ENCODE data around the gene STARD5. TPM values are rescaled to one million over a fixed set of nuclear protein-coding genes. Genes with fewer than 3 reads are reported as not detected.

STARD5 gene
- total and polyA plus RNA-seq, 9 of the 15 experiments (the other 6 are each of a cell fraction or from before 2014, with no cell fraction given) = 1.7 to 5.7 (median 2.2) TPM

- no peak for TF ChIP-seq MAFG (tag; conservative IDR thresholded peaks at IDR 0.05)
- TF ChIP-seq BDP1 (IDR thresholded peaks at IDR 0.05; ENCODE audit: insufficient read depth, insufficient read length) = no peak
- 0 out of 2 replicates have a peak, but pooled peaks have one; percentile 28 for TF ChIP-seq EP300 (IDR thresholded peaks at IDR 0.05; ENCODE audit: low read length)
- TF ChIP-seq KAT8 (IDR thresholded peaks at IDR 0.05; ENCODE audit: low read depth) = no peak
- no peak for TF ChIP-seq SREBF1 (IDR thresholded peaks at IDR 0.05; ENCODE audit: borderline replicate concordance, low read depth, low read length)
- TF ChIP-seq ARHGAP35 (IDR thresholded peaks at IDR 0.05; ENCODE audit: partially characterized antibody) = no peak
- no peak for TF ChIP-seq HIVEP1 (CRISPR knock-in tag; IDR thresholded peaks at IDR 0.05)
- no peak for TF ChIP-seq STAT5A (IDR thresholded peaks at IDR 0.05; ENCODE audit: borderline replicate concordance, low read length)
- TF ChIP-seq NCOR1 (IDR thresholded peaks at IDR 0.05) = no peak
- no peak for TF ChIP-seq RFX1 (IDR thresholded peaks at IDR 0.05)
- TF ChIP-seq, protein P1, sequence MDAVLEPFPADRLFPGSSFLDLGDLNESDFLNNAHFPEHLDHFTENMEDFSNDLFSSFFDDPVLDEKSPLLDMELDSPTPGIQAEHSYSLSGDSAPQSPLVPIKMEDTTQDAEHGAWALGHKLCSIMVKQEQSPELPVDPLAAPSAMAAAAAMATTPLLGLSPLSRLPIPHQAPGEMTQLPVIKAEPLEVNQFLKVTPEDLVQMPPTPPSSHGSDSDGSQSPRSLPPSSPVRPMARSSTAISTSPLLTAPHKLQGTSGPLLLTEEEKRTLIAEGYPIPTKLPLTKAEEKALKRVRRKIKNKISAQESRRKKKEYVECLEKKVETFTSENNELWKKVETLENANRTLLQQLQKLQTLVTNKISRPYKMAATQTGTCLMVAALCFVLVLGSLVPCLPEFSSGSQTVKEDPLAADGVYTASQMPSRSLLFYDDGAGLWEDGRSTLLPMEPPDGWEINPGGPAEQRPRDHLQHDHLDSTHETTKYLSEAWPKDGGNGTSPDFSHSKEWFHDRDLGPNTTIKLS (IDR thresholded peaks at IDR 0.05; ENCODE audit: borderline replicate concordance, low read depth) = peak; percentile 78; the same call in 1 of the 2 replicates
- TF ChIP-seq, protein P2, sequence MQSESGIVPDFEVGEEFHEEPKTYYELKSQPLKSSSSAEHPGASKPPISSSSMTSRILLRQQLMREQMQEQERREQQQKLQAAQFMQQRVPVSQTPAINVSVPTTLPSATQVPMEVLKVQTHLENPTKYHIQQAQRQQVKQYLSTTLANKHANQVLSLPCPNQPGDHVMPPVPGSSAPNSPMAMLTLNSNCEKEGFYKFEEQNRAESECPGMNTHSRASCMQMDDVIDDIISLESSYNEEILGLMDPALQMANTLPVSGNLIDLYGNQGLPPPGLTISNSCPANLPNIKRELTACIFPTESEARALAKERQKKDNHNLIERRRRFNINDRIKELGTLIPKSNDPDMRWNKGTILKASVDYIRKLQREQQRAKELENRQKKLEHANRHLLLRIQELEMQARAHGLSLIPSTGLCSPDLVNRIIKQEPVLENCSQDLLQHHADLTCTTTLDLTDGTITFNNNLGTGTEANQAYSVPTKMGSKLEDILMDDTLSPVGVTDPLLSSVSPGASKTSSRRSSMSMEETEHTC (IDR thresholded peaks at IDR 0.05) = no peak
- peak; percentile 86 for TF ChIP-seq MAX (CRISPR knock-in tag; IDR thresholded peaks at IDR 0.05)
- no peak for TF ChIP-seq NFE2 (IDR thresholded peaks at IDR 0.05; ENCODE audit: low read depth)
- no peak for TF ChIP-seq ZNF316 (IDR thresholded peaks at IDR 0.05)
- TF ChIP-seq, protein P3, sequence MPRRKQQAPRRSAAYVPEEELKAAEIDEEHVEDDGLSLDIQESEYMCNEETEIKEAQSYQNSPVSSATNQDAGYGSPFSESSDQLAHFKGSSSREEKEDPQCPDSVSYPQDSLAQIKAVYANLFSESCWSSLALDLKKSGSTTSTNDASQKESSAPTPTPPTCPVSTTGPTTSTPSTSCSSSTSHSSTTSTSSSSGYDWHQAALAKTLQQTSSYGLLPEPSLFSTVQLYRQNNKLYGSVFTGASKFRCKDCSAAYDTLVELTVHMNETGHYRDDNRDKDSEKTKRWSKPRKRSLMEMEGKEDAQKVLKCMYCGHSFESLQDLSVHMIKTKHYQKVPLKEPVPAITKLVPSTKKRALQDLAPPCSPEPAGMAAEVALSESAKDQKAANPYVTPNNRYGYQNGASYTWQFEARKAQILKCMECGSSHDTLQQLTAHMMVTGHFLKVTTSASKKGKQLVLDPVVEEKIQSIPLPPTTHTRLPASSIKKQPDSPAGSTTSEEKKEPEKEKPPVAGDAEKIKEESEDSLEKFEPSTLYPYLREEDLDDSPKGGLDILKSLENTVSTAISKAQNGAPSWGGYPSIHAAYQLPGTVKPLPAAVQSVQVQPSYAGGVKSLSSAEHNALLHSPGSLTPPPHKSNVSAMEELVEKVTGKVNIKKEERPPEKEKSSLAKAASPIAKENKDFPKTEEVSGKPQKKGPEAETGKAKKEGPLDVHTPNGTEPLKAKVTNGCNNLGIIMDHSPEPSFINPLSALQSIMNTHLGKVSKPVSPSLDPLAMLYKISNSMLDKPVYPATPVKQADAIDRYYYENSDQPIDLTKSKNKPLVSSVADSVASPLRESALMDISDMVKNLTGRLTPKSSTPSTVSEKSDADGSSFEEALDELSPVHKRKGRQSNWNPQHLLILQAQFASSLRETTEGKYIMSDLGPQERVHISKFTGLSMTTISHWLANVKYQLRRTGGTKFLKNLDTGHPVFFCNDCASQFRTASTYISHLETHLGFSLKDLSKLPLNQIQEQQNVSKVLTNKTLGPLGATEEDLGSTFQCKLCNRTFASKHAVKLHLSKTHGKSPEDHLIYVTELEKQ (CRISPR knock-in tag; IDR thresholded peaks at IDR 0.05) = no peak
- no peak for TF ChIP-seq GABPA (tag; conservative IDR thresholded peaks at IDR 0.05; ENCODE audit: low read depth)
- TF ChIP-seq ZNF398 (CRISPR knock-in tag; IDR thresholded peaks at IDR 0.05) = no peak
These were observed 57.8 kb downstream of the STARD5 start (continued) for GRCh38 chr15:81265944-81266775.
